ENCODE results near the gene CORO2B. TPM values are rescaled to one million over a fixed set of nuclear protein-coding genes. Genes with fewer than 3 reads are reported as not detected.

CORO2B gene
- total and polyA plus RNA-seq, 11 donors = 3.0 to 9.1 (median 5.0) TPM

GRCh38 chr15:68676926-68677325 is 98.1 kb downstream of the CORO2B start:
- Histone ChIP-seq H3K4me1 (peaks cover 0 to 29% (median 9%) of the 10 kb centered on the region in 12 donors), H3K36me3 (no peaks in the 10 kb centered on the region), H3K27me3 (no peaks in the 10 kb centered on the region), H3K4me3 (no peak overlapping the region), H3K9me3 (no peaks in the 10 kb centered on the region), H3K27ac (no peak overlapping the region)
- intact Hi-C loops (cut with DNase I) = loop anchor here in 5 of 10 donors (10.0 kb wide), 2 partner anchors 198 to 372 kb away; no protein-coding TSS in a partner anchor
- ATAC-seq (no peak), DNase-seq (no peak)
- no peak for TF ChIP-seq POLR2A (IDR thresholded peaks at IDR 0.05)
- TF ChIP-seq, protein P1, sequence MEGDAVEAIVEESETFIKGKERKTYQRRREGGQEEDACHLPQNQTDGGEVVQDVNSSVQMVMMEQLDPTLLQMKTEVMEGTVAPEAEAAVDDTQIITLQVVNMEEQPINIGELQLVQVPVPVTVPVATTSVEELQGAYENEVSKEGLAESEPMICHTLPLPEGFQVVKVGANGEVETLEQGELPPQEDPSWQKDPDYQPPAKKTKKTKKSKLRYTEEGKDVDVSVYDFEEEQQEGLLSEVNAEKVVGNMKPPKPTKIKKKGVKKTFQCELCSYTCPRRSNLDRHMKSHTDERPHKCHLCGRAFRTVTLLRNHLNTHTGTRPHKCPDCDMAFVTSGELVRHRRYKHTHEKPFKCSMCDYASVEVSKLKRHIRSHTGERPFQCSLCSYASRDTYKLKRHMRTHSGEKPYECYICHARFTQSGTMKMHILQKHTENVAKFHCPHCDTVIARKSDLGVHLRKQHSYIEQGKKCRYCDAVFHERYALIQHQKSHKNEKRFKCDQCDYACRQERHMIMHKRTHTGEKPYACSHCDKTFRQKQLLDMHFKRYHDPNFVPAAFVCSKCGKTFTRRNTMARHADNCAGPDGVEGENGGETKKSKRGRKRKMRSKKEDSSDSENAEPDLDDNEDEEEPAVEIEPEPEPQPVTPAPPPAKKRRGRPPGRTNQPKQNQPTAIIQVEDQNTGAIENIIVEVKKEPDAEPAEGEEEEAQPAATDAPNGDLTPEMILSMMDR (IDR thresholded peaks at IDR 0.05) = no peak
- WGBS, 4 donors = 91 to 95% (median 94%) methylated on average over 4 of the region's 4 CpGs

DNA sequence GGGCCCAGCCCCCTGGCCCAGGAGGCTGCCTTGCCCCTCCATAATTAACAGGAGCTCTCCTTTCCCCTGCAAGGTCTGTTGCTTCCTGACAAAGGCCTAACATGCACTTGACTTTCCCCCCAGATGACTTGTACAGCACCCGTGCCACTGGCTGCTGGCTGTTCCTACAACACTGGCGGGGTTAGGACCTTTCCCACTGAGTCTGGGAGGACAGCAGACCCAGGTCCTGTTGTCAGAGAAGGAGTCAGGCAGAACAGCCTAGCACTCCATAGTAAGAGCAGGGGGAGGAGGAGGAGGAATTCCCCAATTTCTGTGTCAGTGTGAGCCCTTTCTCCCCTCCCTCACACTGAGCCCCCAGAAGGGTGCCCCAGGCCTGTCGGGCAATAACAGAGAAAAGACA is 99.2 kb downstream of the CORO2B start:
- Histone ChIP-seq H3K4me3 (no peak overlapping the region), H3K36me3 (no peaks in the 10 kb centered on the region), H3K4me1 (peaks cover 0 to 29% (median 9%) of the 10 kb centered on the region in 12 donors), H3K27me3 (no peaks in the 10 kb centered on the region), H3K9me3 (no peaks in the 10 kb centered on the region), H3K27ac (no peak overlapping the region)
- intact Hi-C loops (cut with DNase I) = loop anchor here in 5 of 10 donors (10.0 kb wide), 2 partner anchors 197 to 373 kb away; no protein-coding TSS in a partner anchor
- no peak for DNase-seq
- TF ChIP-seq, protein P1 (IDR thresholded peaks at IDR 0.05) = no peak
- TF ChIP-seq POLR2A (IDR thresholded peaks at IDR 0.05) = no peak
- WGBS, 4 donors = 92 to 98% (median 93%) methylated on average over 3 of the region's 3 CpGs
- no peak for ATAC-seq

DNA sequence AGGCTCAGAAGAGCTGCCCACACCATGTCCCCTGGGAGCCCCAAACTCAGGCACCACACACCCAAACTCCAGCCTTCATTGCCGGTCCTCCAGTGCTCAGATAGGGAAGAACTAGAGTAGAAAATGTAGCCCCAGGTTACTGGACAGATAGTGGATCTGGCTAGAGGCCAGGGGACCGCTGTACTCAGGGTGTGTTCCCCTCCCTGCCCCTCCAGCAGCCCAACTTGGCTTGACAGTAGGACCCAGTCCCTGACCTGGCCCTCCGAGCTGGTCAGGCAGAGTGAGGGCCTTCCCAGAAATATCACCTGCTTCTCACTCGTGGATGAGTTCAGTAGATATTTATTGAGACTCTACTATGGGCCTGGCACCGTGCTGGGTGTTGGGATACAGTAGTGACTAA is 100.0 kb downstream of the CORO2B start:
- no peak for DNase-seq
- H3K36me3 ChIP-seq = no peaks in the 10 kb centered on the region
- no peak for ATAC-seq
- H3K27ac ChIP-seq = no peak overlapping the region
- H3K9me3 ChIP-seq = no peaks in the 10 kb centered on the region
- intact Hi-C loops (cut with DNase I) = loop anchor here in 5 of 10 donors (10.0 kb wide), 2 partner anchors 196 to 374 kb away; no protein-coding TSS in a partner anchor
- TF ChIP-seq POLR2A (IDR thresholded peaks at IDR 0.05) = no peak
- TF ChIP-seq, protein P1 (IDR thresholded peaks at IDR 0.05) = no peak
- WGBS, 4 donors = 94 to 96% (median 95%) methylated on average over 4 to 5 of the region's 5 CpGs
- H3K4me3 ChIP-seq = no peak overlapping the region
- H3K27me3 ChIP-seq = no peaks in the 10 kb centered on the region
- H3K4me1 ChIP-seq = peaks cover 0 to 29% (median 9%) of the 10 kb centered on the region in 12 donors

GRCh38 chr15:68679161-68679560 is 100.4 kb downstream of the CORO2B start:
- no peak for TF ChIP-seq POLR2A (IDR thresholded peaks at IDR 0.05)
- TF ChIP-seq, protein P1 (IDR thresholded peaks at IDR 0.05) = no peak
- ATAC-seq (no peak), DNase-seq (no peak)
- H3K27me3 ChIP-seq = no peaks in the 10 kb centered on the region
- no peaks in the 10 kb centered on the region for H3K36me3 ChIP-seq
- WGBS, 4 donors = 74 to 93% (median 86%) methylated on average over 3 of the region's 3 CpGs
- H3K9me3 ChIP-seq = no peaks in the 10 kb centered on the region
- peaks cover 0 to 29% (median 10%) of the 10 kb centered on the region in 12 donors for H3K4me1 ChIP-seq
- H3K4me3 ChIP-seq = no peak overlapping the region
- intact Hi-C loops (cut with DNase I) = loop anchor here in 5 of 10 donors (10.0 kb wide), 2 partner anchors 196 to 374 kb away; no protein-coding TSS in a partner anchor
- no peak overlapping the region for H3K27ac ChIP-seq
